Measurements from ENCODE around the gene MMP20.
A peak's percentile ranks its signal among the peaks of the same experiment; 100 is the strongest.

Gene MMP20

GRCh38 chr11:102566112-102566511 is 59.0 kb downstream of the MMP20 start:
- H3K4me2 ChIP-seq: no peak overlapping the region
- TF ChIP-seq CTCF (conservative IDR thresholded peaks at IDR 0.05; ENCODE audit: low read depth, low read length): no peak
- H2AFZ ChIP-seq (ENCODE audit: low read depth): no peak overlapping the region
- peaks cover 5% of the 10 kb centered on the region; the same call in 1 of the 2 replicates for H3K27me3 ChIP-seq (ENCODE audit: insufficient read depth, low read depth)
- H4K20me1 ChIP-seq (ENCODE audit: insufficient read depth): no peaks in the 10 kb centered on the region
- H3K4me3 ChIP-seq (IDR thresholded peaks at IDR 0.05; ENCODE audit: insufficient read depth, low read depth, low read length): no peak overlapping the region
- peaks cover 14% of the 10 kb centered on the region for H3K4me1 ChIP-seq (ENCODE audit: low read depth, poor library complexity, severe bottlenecking)
- no peaks in the 10 kb centered on the region for H3K36me3 ChIP-seq (ENCODE audit: insufficient read depth)
- no peaks in the 10 kb centered on the region for H3K79me2 ChIP-seq (ENCODE audit: insufficient read depth, low read depth)
- H3K9ac ChIP-seq: no peak overlapping the region
- no peak overlapping the region for H3K27ac ChIP-seq

DNA sequence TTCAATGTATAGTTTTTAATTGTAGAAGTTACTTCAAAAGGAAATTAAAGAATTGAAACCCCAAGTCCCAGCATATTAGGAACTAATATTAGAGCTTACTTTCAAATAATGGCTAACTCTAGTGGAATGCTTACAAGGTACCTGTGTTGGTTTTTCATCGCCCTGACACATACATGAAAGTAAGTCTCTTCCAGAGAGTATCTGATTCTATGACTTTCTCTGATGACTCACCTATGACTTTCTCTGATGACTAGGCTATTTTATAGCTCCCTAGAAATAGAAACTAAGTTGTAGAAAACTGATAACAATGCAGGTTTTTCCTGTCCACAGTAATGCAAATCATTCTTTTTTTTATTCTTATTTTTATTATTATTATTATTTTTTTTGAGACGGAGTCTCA is 61.0 kb downstream of the MMP20 start:
- Histone ChIP-seq H3K27me3 (ENCODE audit: insufficient read depth, low read depth) (peaks cover 5% of the 10 kb centered on the region; the same call in 1 of the 2 replicates), H3K79me2 (ENCODE audit: insufficient read depth, low read depth) (no peaks in the 10 kb centered on the region), H2AFZ (ENCODE audit: low read depth) (no peak overlapping the region), H3K4me2 (no peak overlapping the region), H4K20me1 (ENCODE audit: insufficient read depth) (no peaks in the 10 kb centered on the region), H3K4me3 (IDR thresholded peaks at IDR 0.05; ENCODE audit: insufficient read depth, low read depth, low read length) (no peak overlapping the region), H3K27ac (no peak overlapping the region), H3K4me1 (ENCODE audit: low read depth, poor library complexity, severe bottlenecking) (peaks cover 34% of the 10 kb centered on the region), H3K36me3 (ENCODE audit: insufficient read depth) (no peaks in the 10 kb centered on the region), H3K9ac (no peak overlapping the region)
- no peak for TF ChIP-seq CTCF (conservative IDR thresholded peaks at IDR 0.05; ENCODE audit: low read depth, low read length)

DNA sequence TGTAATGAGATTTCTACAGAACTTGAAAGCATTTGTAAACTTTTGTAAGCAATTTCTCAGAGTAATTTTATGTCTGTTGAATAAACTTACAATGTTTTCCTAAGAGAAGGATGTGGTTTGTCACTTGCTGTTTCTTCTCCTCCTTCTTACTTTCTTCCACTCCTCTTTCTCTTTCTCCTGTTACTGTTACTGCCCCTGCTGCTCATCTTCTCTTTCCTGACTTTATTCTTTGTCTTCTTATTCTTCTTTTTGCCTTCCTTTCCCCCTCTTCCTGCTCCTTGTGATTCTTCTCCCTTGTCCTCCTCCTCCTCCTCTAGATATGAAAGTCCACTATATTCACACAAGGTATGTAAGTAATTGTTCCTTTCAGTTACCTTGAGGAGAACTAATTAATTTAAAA is 63.5 kb downstream of the MMP20 start:
- H3K4me1 ChIP-seq (ENCODE audit: low read depth, poor library complexity, severe bottlenecking): peaks cover 36% of the 10 kb centered on the region
- no peak overlapping the region for H3K9ac ChIP-seq
- no peak overlapping the region for H3K4me3 ChIP-seq (IDR thresholded peaks at IDR 0.05; ENCODE audit: insufficient read depth, low read depth, low read length)

DNA sequence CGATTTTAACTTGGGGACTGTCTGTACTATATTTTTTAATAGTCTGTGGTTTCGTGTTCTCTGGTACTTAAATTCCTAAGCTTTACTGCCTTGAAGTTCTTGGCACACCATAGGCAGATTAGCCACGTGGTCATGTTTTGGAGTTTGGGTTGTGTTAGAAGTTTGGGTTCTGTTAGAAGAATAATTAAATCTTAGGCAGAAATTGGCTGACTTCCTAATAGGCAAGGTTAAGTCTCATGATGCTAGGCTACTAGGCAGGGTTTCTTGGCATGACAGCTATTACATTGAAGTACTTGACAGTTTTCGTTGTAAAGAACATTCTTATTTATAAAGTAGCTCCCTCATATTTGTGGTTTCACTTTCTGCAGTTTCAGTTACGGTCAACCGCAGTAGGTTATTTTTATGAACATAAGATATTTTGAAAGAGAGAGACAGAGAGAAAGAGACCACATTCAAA is 64.5 kb downstream of the MMP20 start:
- TF ChIP-seq CTCF (conservative IDR thresholded peaks at IDR 0.05; ENCODE audit: low read depth, low read length): no peak
- Histone ChIP-seq H3K36me3 (ENCODE audit: insufficient read depth) (no peaks in the 10 kb centered on the region), H3K4me1 (ENCODE audit: low read depth, poor library complexity, severe bottlenecking) (peaks cover 36% of the 10 kb centered on the region), H4K20me1 (ENCODE audit: insufficient read depth) (no peaks in the 10 kb centered on the region), H2AFZ (ENCODE audit: low read depth) (no peak overlapping the region), H3K27ac (0 out of 2 replicates have a peak overlapping the region, but pooled peaks have one; percentile 7), H3K79me2 (ENCODE audit: insufficient read depth, low read depth) (no peaks in the 10 kb centered on the region), H3K9ac (no peak overlapping the region), H3K4me3 (IDR thresholded peaks at IDR 0.05; ENCODE audit: insufficient read depth, low read depth, low read length) (no peak overlapping the region), H3K4me2 (peak overlapping the region; percentile 81), H3K27me3 (ENCODE audit: insufficient read depth, low read depth) (peaks cover 5% of the 10 kb centered on the region; the same call in 1 of the 2 replicates)

More for the DNA sequence above, 63.5 kb downstream of the MMP20 start:
- Histone ChIP-seq H3K79me2 (ENCODE audit: insufficient read depth, low read depth) (no peaks in the 10 kb centered on the region), H3K27ac (no peak overlapping the region), H2AFZ (ENCODE audit: low read depth) (no peak overlapping the region), H3K36me3 (ENCODE audit: insufficient read depth) (no peaks in the 10 kb centered on the region), H3K27me3 (ENCODE audit: insufficient read depth, low read depth) (peaks cover 5% of the 10 kb centered on the region; the same call in 1 of the 2 replicates), H4K20me1 (ENCODE audit: insufficient read depth) (no peaks in the 10 kb centered on the region), H3K4me2 (no peak overlapping the region; the same call in 1 of the 2 replicates)
- no peak for TF ChIP-seq CTCF (conservative IDR thresholded peaks at IDR 0.05; ENCODE audit: low read depth, low read length)

All from KMS-11 (cell line).